Measurements from ENCODE around the gene GSTM1. TPM values are rescaled to one million over a fixed set of nuclear protein-coding genes. Genes with fewer than 3 reads are reported as not detected.

GSTM1 gene
- total RNA-seq, 1 experiment from 2014 or later, result not detected

GRCh38 chr1:109725510-109725909 lies 37.9 kb downstream of the GSTM1 start:
- ChIA-PET CTCF (no interaction called here), POLR2A (ENCODE audit: unreplicated experiment) (no interaction called here)
- Histone ChIP-seq H3K4me2 (ENCODE audit: low read length) (no peak overlapping the region), H3K4me1 (ENCODE audit: insufficient read depth, low read length) (no peaks in the 10 kb centered on the region), H3K4me3 (ENCODE audit: low read length) (no peak overlapping the region), H3K9me3 (ENCODE audit: low read length) (no peaks in the 10 kb centered on the region), H3K27ac (ENCODE audit: low read length) (no peak overlapping the region), H3K36me3 (ENCODE audit: low read depth, low read length) (no peaks in the 10 kb centered on the region), H4K20me1 (ENCODE audit: low read length) (no peaks in the 10 kb centered on the region), H3K9ac (ENCODE audit: low read length) (no peak overlapping the region), H2AFZ (ENCODE audit: low read length) (no peak overlapping the region), H3F3A (ENCODE audit: low read length, unreplicated experiment) (no peaks in the 10 kb centered on the region), H3K27me3 (ENCODE audit: low read length) (no peaks in the 10 kb centered on the region), H3K9me2 (replicated peaks; ENCODE audit: low read length) (no peaks in the 10 kb centered on the region; the same call in 1 of the 2 replicates), H3K79me2 (ENCODE audit: low read length) (no peaks in the 10 kb centered on the region)
- DNase-seq, result no peak
- TF ChIP-seq EZH2 (IDR thresholded peaks at IDR 0.05; ENCODE audit: low read length, unreplicated experiment) (no peak), CTCF (conservative IDR thresholded peaks at IDR 0.05; ENCODE audit: low read depth, low read length) (no peak)
- ATAC-seq, result no peak
- BruUV-seq (replicated peaks), result no TSS peak
- intact Hi-C loops (cut with micrococcal nuclease), result no loop called here

- Histone ChIP-seq H3K4me3 (ENCODE audit: low read length) (no peak overlapping the region), H2AFZ (ENCODE audit: low read length) (no peak overlapping the region), H3K9me2 (replicated peaks; ENCODE audit: low read length) (no peaks in the 10 kb centered on the region; the same call in 1 of the 2 replicates), H3K9ac (ENCODE audit: low read length) (no peak overlapping the region), H3K9me3 (ENCODE audit: low read length) (no peaks in the 10 kb centered on the region), H3K4me1 (ENCODE audit: insufficient read depth, low read length) (no peaks in the 10 kb centered on the region), H3K4me2 (ENCODE audit: low read length) (no peak overlapping the region), H4K20me1 (ENCODE audit: low read length) (no peaks in the 10 kb centered on the region), H3K36me3 (ENCODE audit: low read depth, low read length) (no peaks in the 10 kb centered on the region), H3K27me3 (ENCODE audit: low read length) (no peaks in the 10 kb centered on the region), H3K27ac (ENCODE audit: low read length) (no peak overlapping the region), H3F3A (ENCODE audit: low read length, unreplicated experiment) (no peaks in the 10 kb centered on the region), H3K79me2 (ENCODE audit: low read length) (no peaks in the 10 kb centered on the region)
- DNase-seq, result no peak
- intact Hi-C loops (cut with micrococcal nuclease), result no loop called here
- ChIA-PET POLR2A (ENCODE audit: unreplicated experiment) (no interaction called here), CTCF (no interaction called here)
- no peak for ATAC-seq
- no TSS peak for BruUV-seq (replicated peaks)
- TF ChIP-seq CTCF (conservative IDR thresholded peaks at IDR 0.05; ENCODE audit: low read depth, low read length), result no peak
- TF ChIP-seq EZH2phosphoT487 (IDR thresholded peaks at IDR 0.05; ENCODE audit: borderline replicate concordance, low read length), result no peak
- TF ChIP-seq EZH2 (IDR thresholded peaks at IDR 0.05; ENCODE audit: low read length, unreplicated experiment), result no peak
These were observed 38.4 kb downstream of the GSTM1 start for GRCh38 chr1:109726007-109726406.

- ATAC-seq, result no peak
- H3F3A ChIP-seq (ENCODE audit: low read length, unreplicated experiment), result no peaks in the 10 kb centered on the region
- TF ChIP-seq EZH2 (IDR thresholded peaks at IDR 0.05; ENCODE audit: low read length, unreplicated experiment), result no peak
- TF ChIP-seq EZH2phosphoT487 (IDR thresholded peaks at IDR 0.05; ENCODE audit: borderline replicate concordance, low read length), result no peak
These were observed 39.2 kb downstream of the GSTM1 start for GRCh38 chr1:109726728-109727373.

More at GRCh38 chr1:109726728-109727373, 39.2 kb downstream of the GSTM1 start:
- ChIA-PET POLR2A (ENCODE audit: unreplicated experiment) (interaction anchor here (0.6 kb wide), 1 partner anchor 13 kb away, joined by 3 read pairs; no protein-coding TSS in a partner anchor), CTCF (no interaction called here)
- Histone ChIP-seq H3K27ac (ENCODE audit: low read length) (no peak overlapping the region), H3K4me3 (ENCODE audit: low read length) (no peak overlapping the region), H3K9ac (ENCODE audit: low read length) (no peak overlapping the region), H3K36me3 (ENCODE audit: low read depth, low read length) (no peaks in the 10 kb centered on the region), H3K79me2 (ENCODE audit: low read length) (no peaks in the 10 kb centered on the region), H3K9me2 (replicated peaks; ENCODE audit: low read length) (no peaks in the 10 kb centered on the region; the same call in 1 of the 2 replicates), H3K9me3 (ENCODE audit: low read length) (no peaks in the 10 kb centered on the region), H3K4me2 (ENCODE audit: low read length) (no peak overlapping the region), H3K27me3 (ENCODE audit: low read length) (no peaks in the 10 kb centered on the region), H4K20me1 (ENCODE audit: low read length) (no peaks in the 10 kb centered on the region), H2AFZ (ENCODE audit: low read length) (no peak overlapping the region), H3K4me1 (ENCODE audit: insufficient read depth, low read length) (no peaks in the 10 kb centered on the region)
- DNase-seq, result no peak
- BruUV-seq (replicated peaks), result no TSS peak
- intact Hi-C loops (cut with micrococcal nuclease), result no loop called here

Measured in PC-3 (cell line).